Suprapubic skin (tissue), 4 donors: ENCODE data around the gene CDC16. TPM values are rescaled to one million over a fixed set of nuclear protein-coding genes. Genes with fewer than 3 reads are reported as not detected.
A peak's percentile ranks its signal among the peaks of the same experiment; 100 is the strongest.

ENCODE experiments used
- DNase-seq, 2 donors: peaks; one replicate each; pipeline ENCODE4 v3.0.0-alpha.2; 2019; ENCODE audit warnings: low spot score in 2 of 2
- H3K27ac ChIP-seq: fragments of 200-600 bp; sonication (generic); one replicate; pipeline ENCODE4 v1.5.1; 2019
- H3K27me3 ChIP-seq: fragments of 200-600 bp; sonication (generic); one replicate; pipeline ENCODE4 v1.5.1; 2019
- H3K36me3 ChIP-seq: fragments of 200-600 bp; sonication (generic); one replicate; pipeline ENCODE4 v1.5.1; 2019
- H3K4me1 ChIP-seq: fragments of 200-600 bp; sonication (generic); one replicate; pipeline ENCODE4 v1.5.1; 2019
- H3K4me3 ChIP-seq: fragments of 200-600 bp; sonication (generic); one replicate; pipeline ENCODE4 v1.5.1; 2019; ENCODE audit warnings: mild to moderate bottlenecking
- H3K9me3 ChIP-seq: fragments of 200-600 bp; sonication (generic); one replicate; pipeline ENCODE4 v1.5.1; 2019
- CTCF ChIP-seq, 2 donors: fragments of 200-600 bp in 1 of 2; fragments of 450-650 bp in 1 of 2; sonication (generic) in 1 of 2; IDR thresholded peaks; one replicate each; pipeline ENCODE4 v1.5.1; 2016 to 2019; ENCODE audit warnings: antibody characterized with exemption in 2 of 2, mild to moderate bottlenecking in 1 of 2, moderate library complexity in 1 of 2
- EP300 ChIP-seq: sonication (generic); formaldehyde crosslinking; IDR thresholded peaks from one replicate; pipeline ENCODE4 v1.6.1; 2017; ENCODE audit warnings: antibody characterized with exemption
- POLR2A ChIP-seq, 2 donors: fragments of 450-650 bp; IDR thresholded peaks; one replicate each; pipeline ENCODE4 v1.6.1; 2017; ENCODE audit warnings: antibody characterized with exemption in 2 of 2, mild to moderate bottlenecking in 2 of 2, moderate library complexity in 2 of 2
- POLR2AphosphoS5 ChIP-seq, 3 donors: sonication (generic); formaldehyde crosslinking; IDR thresholded peaks; one replicate each; pipeline ENCODE4 v1.6.1; 2017; ENCODE audit warnings: antibody characterized with exemption in 3 of 3
- WGBS: methylation state at CpG from one replicate; pipeline ENCODE4 v1.1.5; 2018; 5-methylcytosine and 5-hydroxymethylcytosine counted together
- total RNA-seq, 4 donors: library from RNA; depleted of rRNA; stranded (reverse); fragments of >200 nt; gene quantifications; one replicate each; pipeline ENCODE4 v1.1.0, GENCODE V29; 2016

CDC16 gene
- total RNA-seq, 4 donors from 2014 or later, result 42.5 to 210 (median 57.2) TPM

GRCh38 chr13:114311387-114311786, 76.7 kb downstream of the CDC16 start:
- Histone ChIP-seq H3K4me1 (peaks cover 33% of the 10 kb centered on the region), H3K27ac (no peak overlapping the region), H3K9me3 (no peaks in the 10 kb centered on the region), H3K36me3 (peaks cover 7% of the 10 kb centered on the region), H3K4me3 (no peak overlapping the region), H3K27me3 (no peaks in the 10 kb centered on the region)
- DNase-seq, result no peak
- TF ChIP-seq POLR2AphosphoS5 (IDR thresholded peaks at IDR 0.05) (no peak), EP300 (no peak), POLR2A (IDR thresholded peaks at IDR 0.05) (no peak), CTCF (IDR thresholded peaks at IDR 0.05) (no peak)

- TF ChIP-seq CTCF (IDR thresholded peaks at IDR 0.05) (no peak), POLR2A (IDR thresholded peaks at IDR 0.05) (no peak), POLR2AphosphoS5 (IDR thresholded peaks at IDR 0.05) (no peak), EP300 (no peak)
- H3K27ac ChIP-seq, result no peak overlapping the region
- WGBS, result 36% methylated on average over 2 of the region's 2 CpGs
- no peaks in the 10 kb centered on the region for H3K9me3 ChIP-seq
- DNase-seq, result no peak
- peaks cover 37% of the 10 kb centered on the region for H3K4me1 ChIP-seq
- H3K27me3 ChIP-seq, result no peaks in the 10 kb centered on the region
- peaks cover 2% of the 10 kb centered on the region for H3K36me3 ChIP-seq
- no peak overlapping the region for H3K4me3 ChIP-seq
Measured at GRCh38 chr13:114311908-114312307, 77.2 kb downstream of the CDC16 start.

- no peak for DNase-seq
Measured at GRCh38 chr13:114313061-114313860, 78.6 kb downstream of the CDC16 start.

GRCh38 chr13:114314074-114314912, 79.6 kb downstream of the CDC16 start, which contains the start of gene CHAMP1:
TSS of gene CHAMP1 (plus strand) at chr13:114314503. CDS start at chr13:114323843, 9,340 bp downstream.
- Histone ChIP-seq H3K36me3 (no peaks in the 10 kb centered on the region), H3K27ac (peak within 1 kb of the TSS; percentile 95), H3K4me1 (peaks cover 50% of the 10 kb centered on the region), H3K27me3 (no peaks in the 10 kb centered on the region), H3K4me3 (peak within 1 kb of the TSS; percentile 93), H3K9me3 (no peaks in the 10 kb centered on the region)
- 1% methylated on average over 38 of the region's 107 CpGs for WGBS
- TF ChIP-seq POLR2A (IDR thresholded peaks at IDR 0.05) (peak; percentile 23 to 85), POLR2AphosphoS5 (IDR thresholded peaks at IDR 0.05) (peak in 2 of 3 donors; percentile 60 to 79), EP300 (no peak), CTCF (IDR thresholded peaks at IDR 0.05) (no peak)
- peak; percentile 96 to 97 for DNase-seq

More at GRCh38 chr13:114313061-114313860, 78.6 kb downstream of the CDC16 start:
- Histone ChIP-seq H3K27ac (peak overlapping the region; percentile 95), H3K4me3 (peak overlapping the region; percentile 93), H3K9me3 (no peaks in the 10 kb centered on the region), H3K36me3 (no peaks in the 10 kb centered on the region), H3K4me1 (peaks cover 46% of the 10 kb centered on the region), H3K27me3 (no peaks in the 10 kb centered on the region)
- TF ChIP-seq EP300 (no peak), POLR2A (IDR thresholded peaks at IDR 0.05) (no peak), CTCF (IDR thresholded peaks at IDR 0.05) (no peak), POLR2AphosphoS5 (IDR thresholded peaks at IDR 0.05) (no peak)
- 83% methylated on average over 17 of the region's 17 CpGs for WGBS
